Testis (tissue), 2 donors: Measurements from ENCODE around the gene AUTS2.

Experiments
- POLR2A ChIP-seq: fragments of 450-650 bp; IDR thresholded peaks from one replicate; pipeline ENCODE4 v1.6.1; 2017; ENCODE audit warnings: antibody characterized with exemption, mild to moderate bottlenecking, moderate library complexity
- TF ChIP-seq, protein P1 (sequence below), 3 experiments: fragments of 450-650 bp in 2 of 3; fragments of 200-600 bp in 1 of 3; sonication (generic) in 1 of 3; IDR thresholded peaks; one replicate each; pipeline ENCODE4 v1.5.1; 2016 to 2019; ENCODE audit warnings: antibody characterized with exemption in 3 of 3, mild to moderate bottlenecking in 2 of 3, moderate library complexity in 1 of 3

DNA sequence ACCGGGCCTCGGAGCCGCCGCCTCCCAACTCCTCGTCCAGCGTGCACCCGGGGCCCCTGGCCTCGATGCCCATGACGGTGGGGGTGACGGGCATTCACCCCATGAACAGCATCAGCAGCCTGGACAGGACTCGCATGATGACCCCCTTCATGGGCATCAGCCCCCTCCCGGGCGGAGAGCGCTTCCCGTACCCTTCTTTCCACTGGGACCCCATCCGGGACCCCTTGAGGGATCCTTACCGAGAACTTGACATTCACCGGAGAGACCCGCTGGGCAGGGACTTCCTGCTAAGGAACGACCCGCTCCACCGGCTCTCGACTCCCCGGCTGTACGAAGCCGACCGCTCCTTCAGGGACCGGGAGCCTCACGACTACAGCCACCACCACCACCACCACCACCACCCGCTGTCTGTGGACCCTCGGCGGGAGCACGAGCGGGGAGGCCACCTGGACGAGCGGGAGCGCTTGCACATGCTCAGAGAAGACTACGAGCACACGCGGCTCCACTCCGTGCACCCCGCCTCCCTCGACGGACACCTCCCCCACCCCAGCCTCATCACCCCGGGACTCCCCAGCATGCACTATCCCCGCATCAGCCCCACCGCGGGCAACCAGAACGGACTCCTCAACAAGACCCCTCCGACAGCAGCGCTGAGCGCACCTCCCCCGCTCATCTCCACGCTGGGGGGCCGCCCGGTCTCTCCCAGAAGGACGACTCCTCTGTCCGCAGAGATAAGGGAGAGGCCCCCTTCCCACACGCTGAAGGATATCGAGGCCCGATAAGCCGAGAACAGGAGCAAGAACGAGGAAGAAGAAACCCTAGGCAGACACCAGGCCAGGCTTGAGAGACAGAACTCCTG is 1192.2 kb downstream of the AUTS2 start:
- TF ChIP-seq, protein P1, sequence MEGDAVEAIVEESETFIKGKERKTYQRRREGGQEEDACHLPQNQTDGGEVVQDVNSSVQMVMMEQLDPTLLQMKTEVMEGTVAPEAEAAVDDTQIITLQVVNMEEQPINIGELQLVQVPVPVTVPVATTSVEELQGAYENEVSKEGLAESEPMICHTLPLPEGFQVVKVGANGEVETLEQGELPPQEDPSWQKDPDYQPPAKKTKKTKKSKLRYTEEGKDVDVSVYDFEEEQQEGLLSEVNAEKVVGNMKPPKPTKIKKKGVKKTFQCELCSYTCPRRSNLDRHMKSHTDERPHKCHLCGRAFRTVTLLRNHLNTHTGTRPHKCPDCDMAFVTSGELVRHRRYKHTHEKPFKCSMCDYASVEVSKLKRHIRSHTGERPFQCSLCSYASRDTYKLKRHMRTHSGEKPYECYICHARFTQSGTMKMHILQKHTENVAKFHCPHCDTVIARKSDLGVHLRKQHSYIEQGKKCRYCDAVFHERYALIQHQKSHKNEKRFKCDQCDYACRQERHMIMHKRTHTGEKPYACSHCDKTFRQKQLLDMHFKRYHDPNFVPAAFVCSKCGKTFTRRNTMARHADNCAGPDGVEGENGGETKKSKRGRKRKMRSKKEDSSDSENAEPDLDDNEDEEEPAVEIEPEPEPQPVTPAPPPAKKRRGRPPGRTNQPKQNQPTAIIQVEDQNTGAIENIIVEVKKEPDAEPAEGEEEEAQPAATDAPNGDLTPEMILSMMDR (IDR thresholded peaks at IDR 0.05), result no peak
- TF ChIP-seq POLR2A, result no peak
